SK-N-SH treated with all-trans-retinoic acid at 6 μM for 48 hours (cell line): ENCODE measurements around the gene BCO2.

Experiments
- ATAC-seq: fragments of 200-7000 bp; cut with Tn5 transposase; 3 replicates; pipeline ENCODE4 v1.9.1; 2020; ENCODE audit warnings: mild to moderate bottlenecking, moderate library complexity
- ARNTL ChIP-seq: fragments of 450-650 bp; formaldehyde crosslinking; IDR thresholded peaks from 2 replicates; pipeline ENCODE4 v1.5.0; 2020; ENCODE audit warnings: low read depth, mild to moderate bottlenecking, moderate library complexity, borderline replicate concordance
- BACH2 ChIP-seq: fragments of 250-450 bp; sonication (Bioruptor Pico); IDR thresholded peaks from 2 replicates; pipeline ENCODE4 v1.9.0; 2021; ENCODE audit warnings: mild to moderate bottlenecking, borderline replicate concordance
- CSDC2 ChIP-seq: fragments of 250-450 bp; sonication (Bioruptor Pico); IDR thresholded peaks from 2 replicates; pipeline ENCODE4 v1.5.0; 2020; ENCODE audit warnings: mild to moderate bottlenecking, moderate library complexity
- ESRRG ChIP-seq: fragments of 250-450 bp; sonication (Bioruptor Pico); IDR thresholded peaks from 2 replicates; pipeline ENCODE4 v1.6.1; 2021; ENCODE audit warnings: mild to moderate bottlenecking
- GLIS3 ChIP-seq: fragments of 250-450 bp; sonication (Bioruptor Pico); IDR thresholded peaks from 2 replicates; pipeline ENCODE4 v1.5.0; 2020; ENCODE audit warnings: mild to moderate bottlenecking, moderate library complexity
- ISL1 ChIP-seq: fragments of 250-450 bp; sonication (Bioruptor Pico); IDR thresholded peaks from 2 replicates; pipeline ENCODE4 v2.1.2; 2022; ENCODE audit warnings: mild to moderate bottlenecking, moderate library complexity
- OSR1 ChIP-seq: fragments of 250-450 bp; sonication (Bioruptor Pico); IDR thresholded peaks from 2 replicates; pipeline ENCODE4 v1.8.0; 2022; ENCODE audit warnings: moderate library complexity, mild to moderate bottlenecking, inconsistent platforms
- PATZ1 ChIP-seq: fragments of 250-450 bp; sonication (Bioruptor Pico); IDR thresholded peaks from 2 replicates; pipeline ENCODE4 v1.8.0; 2020; ENCODE audit warnings: mild to moderate bottlenecking, moderate library complexity, borderline replicate concordance
- PPARA ChIP-seq: fragments of 250-450 bp; sonication (Bioruptor Pico); IDR thresholded peaks from 2 replicates; pipeline ENCODE4 v1.5.0; 2020; ENCODE audit warnings: mild to moderate bottlenecking, borderline replicate concordance
- RARB ChIP-seq: fragments of 250-450 bp; sonication (Bioruptor Pico); IDR thresholded peaks from 2 replicates; pipeline ENCODE4 v1.8.0; 2021; ENCODE audit warnings: mild to moderate bottlenecking, moderate library complexity
- SNAI2 ChIP-seq: fragments of 250-450 bp; sonication (Bioruptor Pico); IDR thresholded peaks from 2 replicates; pipeline ENCODE4 v1.5.0; 2020; ENCODE audit warnings: mild to moderate bottlenecking, moderate library complexity
- TCF4 ChIP-seq: fragments of 250-450 bp; sonication (Bioruptor Pico); IDR thresholded peaks from 2 replicates; pipeline ENCODE4 v1.8.0; 2021; ENCODE audit warnings: mild to moderate bottlenecking, moderate library complexity, borderline replicate concordance
- TOX ChIP-seq: fragments of 250-450 bp; sonication (Bioruptor Pico); IDR thresholded peaks from 2 replicates; pipeline ENCODE4 v1.8.0; 2021; ENCODE audit warnings: mild to moderate bottlenecking, moderate library complexity, borderline replicate concordance
- ZC3H10 ChIP-seq: fragments of 250-450 bp; sonication (Bioruptor Pico); IDR thresholded peaks from 2 replicates; pipeline ENCODE4 v1.5.1; 2021; ENCODE audit warnings: mild to moderate bottlenecking, moderate library complexity
- ZFP3 ChIP-seq: fragments of 250-450 bp; sonication (Bioruptor Pico); IDR thresholded peaks from 2 replicates; pipeline ENCODE4 v1.5.0; 2020; ENCODE audit warnings: mild to moderate bottlenecking, moderate library complexity
- ZNF565 ChIP-seq: fragments of 450-650 bp; formaldehyde crosslinking; conservative IDR thresholded peaks from 2 replicates; pipeline ENCODE4 v1.5.0; 2020; ENCODE audit warnings: low read depth, mild to moderate bottlenecking, moderate library complexity
- ZNF70 ChIP-seq: fragments of 450-650 bp; formaldehyde crosslinking; IDR thresholded peaks from 2 replicates; pipeline ENCODE4 v1.5.0; 2020; ENCODE audit warnings: mild to moderate bottlenecking, moderate library complexity
- ZNF8 ChIP-seq: fragments of 450-650 bp; formaldehyde crosslinking; IDR thresholded peaks from 2 replicates; pipeline ENCODE4 v1.5.0; 2020; ENCODE audit warnings: mild to moderate bottlenecking, moderate library complexity
- TF ChIP-seq, protein P1 (sequence below): fragments of 250-450 bp; sonication (Bioruptor Pico); IDR thresholded peaks from 2 replicates; pipeline ENCODE4 v1.8.0; 2021; ENCODE audit warnings: low read depth, mild to moderate bottlenecking, moderate library complexity, borderline replicate concordance
- TF ChIP-seq, protein P2 (sequence below): fragments of 250-450 bp; sonication (Bioruptor Pico); IDR thresholded peaks from 2 replicates; pipeline ENCODE4 v1.5.1; 2020; ENCODE audit warnings: low read depth, mild to moderate bottlenecking, moderate library complexity
- TF ChIP-seq, protein P3 (sequence below): fragments of 250-450 bp; sonication (Bioruptor Pico); IDR thresholded peaks from 2 replicates; pipeline ENCODE4 v1.5.0; 2020; ENCODE audit warnings: mild to moderate bottlenecking, moderate library complexity

The BCO2 gene

GRCh38 chr11:112162761-112163546 lies 12.4 kb upstream of the BCO2 start:
- TF ChIP-seq TCF4 (CRISPR knock-in tag) (no peak), ZFP3 (CRISPR knock-in tag) (no peak), BACH2 (CRISPR knock-in tag) (no peak), PPARA (CRISPR knock-in tag) (no peak), ESRRG (CRISPR knock-in tag) (no peak), ISL1 (CRISPR knock-in tag) (no peak), ZNF70 (no peak), RARB (CRISPR knock-in tag) (no peak), GLIS3 (CRISPR knock-in tag) (no peak), ZNF8 (CRISPR knock-in tag) (no peak), TOX (CRISPR knock-in tag) (no peak), CSDC2 (CRISPR knock-in tag) (no peak), OSR1 (CRISPR knock-in tag) (no peak), ARNTL (CRISPR knock-in tag) (no peak), ZC3H10 (no peak), PATZ1 (CRISPR knock-in tag) (no peak), SNAI2 (CRISPR knock-in tag) (no peak)
- TF ChIP-seq, protein P1, sequence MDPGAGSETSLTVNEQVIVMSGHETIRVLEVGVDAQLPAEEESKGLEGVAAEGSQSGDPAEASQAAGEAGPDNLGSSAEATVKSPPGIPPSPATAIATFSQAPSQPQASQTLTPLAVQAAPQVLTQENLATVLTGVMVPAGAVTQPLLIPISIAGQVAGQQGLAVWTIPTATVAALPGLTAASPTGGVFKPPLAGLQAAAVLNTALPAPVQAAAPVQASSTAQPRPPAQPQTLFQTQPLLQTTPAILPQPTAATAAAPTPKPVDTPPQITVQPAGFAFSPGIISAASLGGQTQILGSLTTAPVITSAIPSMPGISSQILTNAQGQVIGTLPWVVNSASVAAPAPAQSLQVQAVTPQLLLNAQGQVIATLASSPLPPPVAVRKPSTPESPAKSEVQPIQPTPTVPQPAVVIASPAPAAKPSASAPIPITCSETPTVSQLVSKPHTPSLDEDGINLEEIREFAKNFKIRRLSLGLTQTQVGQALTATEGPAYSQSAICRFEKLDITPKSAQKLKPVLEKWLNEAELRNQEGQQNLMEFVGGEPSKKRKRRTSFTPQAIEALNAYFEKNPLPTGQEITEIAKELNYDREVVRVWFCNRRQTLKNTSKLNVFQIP (CRISPR knock-in tag) = no peak
- TF ChIP-seq, protein P2, sequence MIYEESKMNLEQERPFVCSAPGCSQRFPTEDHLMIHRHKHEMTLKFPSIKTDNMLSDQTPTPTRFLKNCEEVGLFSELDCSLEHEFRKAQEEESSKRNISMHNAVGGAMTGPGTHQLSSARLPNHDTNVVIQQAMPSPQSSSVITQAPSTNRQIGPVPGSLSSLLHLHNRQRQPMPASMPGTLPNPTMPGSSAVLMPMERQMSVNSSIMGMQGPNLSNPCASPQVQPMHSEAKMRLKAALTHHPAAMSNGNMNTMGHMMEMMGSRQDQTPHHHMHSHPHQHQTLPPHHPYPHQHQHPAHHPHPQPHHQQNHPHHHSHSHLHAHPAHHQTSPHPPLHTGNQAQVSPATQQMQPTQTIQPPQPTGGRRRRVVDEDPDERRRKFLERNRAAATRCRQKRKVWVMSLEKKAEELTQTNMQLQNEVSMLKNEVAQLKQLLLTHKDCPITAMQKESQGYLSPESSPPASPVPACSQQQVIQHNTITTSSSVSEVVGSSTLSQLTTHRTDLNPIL (CRISPR knock-in tag) = no peak
- TF ChIP-seq, protein P3, sequence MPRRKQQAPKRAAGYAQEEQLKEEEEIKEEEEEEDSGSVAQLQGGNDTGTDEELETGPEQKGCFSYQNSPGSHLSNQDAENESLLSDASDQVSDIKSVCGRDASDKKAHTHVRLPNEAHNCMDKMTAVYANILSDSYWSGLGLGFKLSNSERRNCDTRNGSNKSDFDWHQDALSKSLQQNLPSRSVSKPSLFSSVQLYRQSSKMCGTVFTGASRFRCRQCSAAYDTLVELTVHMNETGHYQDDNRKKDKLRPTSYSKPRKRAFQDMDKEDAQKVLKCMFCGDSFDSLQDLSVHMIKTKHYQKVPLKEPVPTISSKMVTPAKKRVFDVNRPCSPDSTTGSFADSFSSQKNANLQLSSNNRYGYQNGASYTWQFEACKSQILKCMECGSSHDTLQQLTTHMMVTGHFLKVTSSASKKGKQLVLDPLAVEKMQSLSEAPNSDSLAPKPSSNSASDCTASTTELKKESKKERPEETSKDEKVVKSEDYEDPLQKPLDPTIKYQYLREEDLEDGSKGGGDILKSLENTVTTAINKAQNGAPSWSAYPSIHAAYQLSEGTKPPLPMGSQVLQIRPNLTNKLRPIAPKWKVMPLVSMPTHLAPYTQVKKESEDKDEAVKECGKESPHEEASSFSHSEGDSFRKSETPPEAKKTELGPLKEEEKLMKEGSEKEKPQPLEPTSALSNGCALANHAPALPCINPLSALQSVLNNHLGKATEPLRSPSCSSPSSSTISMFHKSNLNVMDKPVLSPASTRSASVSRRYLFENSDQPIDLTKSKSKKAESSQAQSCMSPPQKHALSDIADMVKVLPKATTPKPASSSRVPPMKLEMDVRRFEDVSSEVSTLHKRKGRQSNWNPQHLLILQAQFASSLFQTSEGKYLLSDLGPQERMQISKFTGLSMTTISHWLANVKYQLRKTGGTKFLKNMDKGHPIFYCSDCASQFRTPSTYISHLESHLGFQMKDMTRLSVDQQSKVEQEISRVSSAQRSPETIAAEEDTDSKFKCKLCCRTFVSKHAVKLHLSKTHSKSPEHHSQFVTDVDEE = no peak
- peak; percentile 25; the same call in 1 of the 3 replicates for ATAC-seq

DNA sequence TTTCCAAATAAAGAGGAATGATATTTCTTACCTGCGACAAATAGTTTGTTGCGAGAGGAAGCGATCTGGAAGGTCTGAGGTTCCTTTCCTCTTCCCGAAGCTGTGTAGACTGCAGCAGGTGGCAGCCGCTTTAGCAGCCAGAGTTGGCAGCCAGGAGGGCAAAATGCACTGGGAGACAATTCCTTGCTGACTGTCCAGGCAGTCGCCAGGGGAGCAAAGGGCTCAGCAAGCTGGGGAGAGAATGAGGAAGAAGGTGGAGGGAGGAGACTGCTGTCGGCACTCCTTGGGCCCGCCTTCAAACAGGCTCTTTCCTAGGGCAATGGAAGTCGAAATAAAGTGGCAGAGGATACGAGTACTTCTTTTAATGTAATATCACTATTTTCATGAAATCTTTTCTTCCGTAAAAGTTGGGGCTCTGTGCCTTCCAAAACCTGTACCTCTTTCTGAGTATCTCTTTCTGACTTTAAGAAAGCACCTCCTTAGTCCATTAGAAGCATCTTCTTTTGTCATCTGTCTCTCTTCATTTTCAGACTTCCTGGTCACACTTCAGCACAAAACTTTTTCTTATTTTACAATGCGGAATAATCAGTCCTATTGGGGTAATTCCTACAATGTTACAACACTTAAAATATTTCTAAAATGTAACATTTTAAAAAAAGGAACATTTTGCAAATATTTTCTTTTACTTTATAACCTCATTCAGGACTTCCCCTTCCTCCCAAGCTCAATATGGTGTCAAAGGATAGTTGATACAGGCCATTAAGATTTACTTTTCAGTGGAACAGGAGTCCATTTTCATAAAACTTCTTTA lies 11.2 kb upstream of the BCO2 start, which contains the start of gene IL18:
IL18 (minus strand) TSS at position 220 of the 811 bp plus-strand sequence. CDS start 9,041 bp downstream, outside the sequence.
- ATAC-seq = no peak; the same call in 2 of the 3 replicates
- TF ChIP-seq OSR1 (CRISPR knock-in tag) = no peak
- TF ChIP-seq ZNF70 = no peak
- TF ChIP-seq ZC3H10 = no peak
- no peak for TF ChIP-seq RARB (CRISPR knock-in tag)
- TF ChIP-seq, protein P2 (CRISPR knock-in tag) = no peak
- TF ChIP-seq, protein P1 (CRISPR knock-in tag) = no peak
- TF ChIP-seq TOX (CRISPR knock-in tag) = no peak
- TF ChIP-seq ZNF8 (CRISPR knock-in tag) = no peak
- TF ChIP-seq ZNF565 = no peak
- TF ChIP-seq BACH2 (CRISPR knock-in tag) = no peak
- TF ChIP-seq ISL1 (CRISPR knock-in tag) = no peak
- no peak for TF ChIP-seq ESRRG (CRISPR knock-in tag)
- no peak for TF ChIP-seq TCF4 (CRISPR knock-in tag)
- no peak for TF ChIP-seq GLIS3 (CRISPR knock-in tag)
- no peak for TF ChIP-seq CSDC2 (CRISPR knock-in tag)
- no peak for TF ChIP-seq ARNTL (CRISPR knock-in tag)
- TF ChIP-seq ZFP3 (CRISPR knock-in tag) = no peak
- TF ChIP-seq PATZ1 (CRISPR knock-in tag) = no peak
